ENCODE measurements around the gene TEKT1. TPM values are rescaled to one million over a fixed set of nuclear protein-coding genes. Genes with fewer than 3 reads are reported as not detected.

Gene TEKT1
- total and polyA plus RNA-seq, 2 experiments from 2014 or later, result not detected

DNA sequence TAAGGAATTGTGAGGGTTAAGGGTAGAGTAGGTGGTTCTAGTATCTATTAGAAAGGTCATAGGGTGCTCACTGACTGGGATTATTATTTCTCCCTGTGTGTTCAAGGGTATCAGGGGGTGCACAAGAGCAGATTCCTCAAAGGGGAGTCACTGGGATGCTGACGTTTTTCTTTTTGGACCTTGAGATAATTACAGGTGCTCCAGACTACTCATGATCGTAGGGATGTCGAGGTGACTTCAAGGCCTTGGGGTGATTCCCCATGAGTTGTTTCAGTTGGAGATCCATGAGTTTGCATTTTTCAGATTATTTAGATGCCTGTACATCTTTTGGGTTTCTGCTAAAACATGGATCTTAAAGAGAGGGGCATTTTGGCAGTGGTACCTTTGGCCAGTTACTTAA, 41.4 kb upstream of the TEKT1 start (continued):
- TF ChIP-seq REST (IDR thresholded peaks at IDR 0.05; ENCODE audit: unreplicated experiment) (no peak), ETS1 (IDR thresholded peaks at IDR 0.05) (no peak), JUNB (IDR thresholded peaks at IDR 0.05; ENCODE audit: unreplicated experiment) (no peak), ZNF331 (CRISPR knock-in tag; IDR thresholded peaks at IDR 0.05; ENCODE audit: low read depth) (no peak)

GRCh38 chr17:6870841-6871240, 39.3 kb upstream of the TEKT1 start:
- no peaks in the 10 kb centered on the region for H3K4me1 Mint-ChIP-seq
- Histone ChIP-seq H3K27me3 (ENCODE audit: insufficient read depth) (no peaks in the 10 kb centered on the region), H3K79me2 (replicated peaks; ENCODE audit: insufficient read depth) (no peaks in the 10 kb centered on the region; the same call in 1 of the 2 replicates), H3K4me1 (ENCODE audit: insufficient read depth) (no peaks in the 10 kb centered on the region), H3K4me3 (no peak overlapping the region), H2AFZ (no peak overlapping the region), H3K9me2 (ENCODE audit: insufficient read depth) (no peaks in the 10 kb centered on the region), H3K36me3 (ENCODE audit: insufficient read depth) (no peaks in the 10 kb centered on the region), H3K27ac (ENCODE audit: low read depth) (no peak overlapping the region), H4K20me1 (replicated peaks; ENCODE audit: insufficient read depth) (0 out of 2 replicates have a peak, but pooled peaks cover 6% of the 10 kb centered on the region), H3F3A (replicated peaks; ENCODE audit: low read depth) (no peaks in the 10 kb centered on the region), H3K4me2 (no peak overlapping the region)
- no peaks in the 10 kb centered on the region; the same call in 2 of the 3 replicates for H3K9me3 Mint-ChIP-seq
- no peak for ATAC-seq
- H3K36me3 Mint-ChIP-seq (ENCODE audit: low read depth), result peaks cover 23% of the 10 kb centered on the region; the same call in 2 of the 3 replicates
- H3K27ac Mint-ChIP-seq, result no peak overlapping the region
- no peaks in the 10 kb centered on the region for H3K27me3 Mint-ChIP-seq (ENCODE audit: insufficient read depth, low read depth, poor library complexity)
- no peak for DNase-seq (ENCODE audit: low spot score)
- no peak overlapping the region for H3K4me3 Mint-ChIP-seq
- TF ChIP-seq ZNF114 (CRISPR knock-in tag; IDR thresholded peaks at IDR 0.05), result no peak
- TF ChIP-seq REST (IDR thresholded peaks at IDR 0.05; ENCODE audit: unreplicated experiment), result no peak
- no peak for TF ChIP-seq EZH2 (IDR thresholded peaks at IDR 0.05; ENCODE audit: low read depth, unreplicated experiment)
- no peak for TF ChIP-seq STAT1 (IDR thresholded peaks at IDR 0.05; ENCODE audit: unreplicated experiment)
- no peak for TF ChIP-seq ZNF462 (CRISPR knock-in tag; IDR thresholded peaks at IDR 0.05)

All from GM23338 (cell line).